Bronchial epithelial cell (primary cell): ENCODE data around the gene CRB1. TPM values are rescaled to one million over a fixed set of nuclear protein-coding genes. Genes with fewer than 3 reads are reported as not detected.
"Not testable (repeated sequence)": the region's sequence is repeated elsewhere in the genome, so short reads cannot be mapped to it uniquely, and the experiment has no call there.

Experiments
- DNase-seq: peaks from one replicate; pipeline ENCODE4 v3.0.0-alpha.2; 2010; ENCODE audit warnings: low read depth
- FAIRE-seq: peaks from 2 replicates; lab custom pipeline; 2011; peaks lifted over from hg19 to GRCh38; lab: Jason Lieb, UNC
- H3K27me3 ChIP-seq: 2 replicates; pipeline ENCODE4 v1.5.1; 2011; ENCODE audit warnings: low read length; ENCODE audit not compliant: control insufficient read depth, insufficient read depth
- H3K36me3 ChIP-seq: 2 replicates; pipeline ENCODE4 v1.5.1; 2011; ENCODE audit warnings: low read length; ENCODE audit not compliant: control insufficient read depth, insufficient read depth
- H3K4me3 ChIP-seq: 2 replicates; pipeline ENCODE4 v1.5.1; 2011; ENCODE audit warnings: mild to moderate bottlenecking, low read depth, low read length, control low read depth
- total RNA-seq: library from RNA; depleted of rRNA; stranded (reverse); fragments of >200 nt; gene quantifications from 2 replicates; pipeline ENCODE4 v1.2.1, GENCODE V29; 2014
- TF ChIP-seq, protein P1 (sequence below): IDR thresholded peaks from 2 replicates; pipeline ENCODE4 v1.5.1; 2011; ENCODE audit warnings: mild to moderate bottlenecking, moderate library complexity, low read length, control low read depth, inconsistent platforms; ENCODE audit not compliant: insufficient read depth, severe bottlenecking

CRB1 gene
- total RNA-seq, 1 donor from 2014 or later, result under 0.01 TPM

DNA sequence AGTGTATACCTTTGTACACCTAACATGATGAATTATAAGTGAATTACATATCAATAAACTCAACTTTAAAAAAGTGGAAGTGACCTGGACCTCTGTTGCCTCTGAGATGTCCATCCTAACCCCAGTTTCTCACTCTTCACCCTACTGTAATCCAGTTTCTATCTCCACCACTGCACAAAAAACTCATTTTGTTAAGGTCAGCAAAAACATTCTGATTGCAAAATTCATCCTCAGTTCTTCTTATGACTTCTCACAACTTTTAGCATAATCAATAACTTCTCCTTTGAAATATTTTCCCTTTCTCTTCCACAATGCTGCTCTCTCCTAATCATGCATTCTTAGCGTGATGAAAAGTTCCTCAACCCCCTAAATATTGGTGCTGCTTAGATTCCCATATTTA is 129.8 kb downstream of the CRB1 start:
- no peak for FAIRE-seq
- no peak for DNase-seq
- TF ChIP-seq, protein P1, sequence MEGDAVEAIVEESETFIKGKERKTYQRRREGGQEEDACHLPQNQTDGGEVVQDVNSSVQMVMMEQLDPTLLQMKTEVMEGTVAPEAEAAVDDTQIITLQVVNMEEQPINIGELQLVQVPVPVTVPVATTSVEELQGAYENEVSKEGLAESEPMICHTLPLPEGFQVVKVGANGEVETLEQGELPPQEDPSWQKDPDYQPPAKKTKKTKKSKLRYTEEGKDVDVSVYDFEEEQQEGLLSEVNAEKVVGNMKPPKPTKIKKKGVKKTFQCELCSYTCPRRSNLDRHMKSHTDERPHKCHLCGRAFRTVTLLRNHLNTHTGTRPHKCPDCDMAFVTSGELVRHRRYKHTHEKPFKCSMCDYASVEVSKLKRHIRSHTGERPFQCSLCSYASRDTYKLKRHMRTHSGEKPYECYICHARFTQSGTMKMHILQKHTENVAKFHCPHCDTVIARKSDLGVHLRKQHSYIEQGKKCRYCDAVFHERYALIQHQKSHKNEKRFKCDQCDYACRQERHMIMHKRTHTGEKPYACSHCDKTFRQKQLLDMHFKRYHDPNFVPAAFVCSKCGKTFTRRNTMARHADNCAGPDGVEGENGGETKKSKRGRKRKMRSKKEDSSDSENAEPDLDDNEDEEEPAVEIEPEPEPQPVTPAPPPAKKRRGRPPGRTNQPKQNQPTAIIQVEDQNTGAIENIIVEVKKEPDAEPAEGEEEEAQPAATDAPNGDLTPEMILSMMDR, result no peak

DNA sequence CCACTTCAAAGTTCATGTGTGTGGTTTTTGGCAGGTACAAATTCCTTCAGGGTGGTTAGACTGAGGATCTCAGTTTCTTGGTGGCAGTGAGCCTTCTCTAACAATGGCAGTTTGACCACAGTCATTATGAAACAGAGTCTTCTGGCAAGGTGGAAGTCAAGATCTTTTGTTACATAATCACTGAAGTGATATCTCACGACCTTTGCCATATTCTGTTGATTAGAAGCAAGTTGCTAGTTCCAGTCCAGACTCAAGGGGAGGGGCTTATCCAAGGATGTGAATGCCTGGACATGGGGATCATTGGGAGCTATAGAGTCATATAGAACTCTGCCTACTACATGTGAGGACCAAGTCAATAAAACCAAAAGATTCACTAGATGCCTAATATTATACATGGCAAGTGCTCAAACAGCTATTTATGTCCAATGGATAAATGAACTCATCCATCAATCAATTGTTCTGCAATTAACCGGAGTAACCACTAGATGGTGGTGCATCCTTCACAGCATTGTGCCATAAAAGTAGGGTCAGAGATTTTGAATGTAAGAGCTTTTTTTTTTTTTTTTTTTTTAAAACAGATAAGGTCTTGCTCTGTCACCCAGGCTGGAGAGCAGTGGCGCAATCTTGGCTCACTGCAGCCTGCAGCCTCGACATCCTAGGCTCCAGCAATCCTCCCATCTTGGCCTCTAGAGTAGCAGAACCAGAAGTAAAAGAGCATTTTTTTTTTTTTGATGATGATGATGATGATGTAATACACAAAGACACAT is 131.9 kb downstream of the CRB1 start:
- TF ChIP-seq, protein P1, result peak; percentile 57
- Histone ChIP-seq H3K4me3 (no peak overlapping the region), H3K27me3 (no peaks in the 10 kb centered on the region), H3K36me3 (no peaks in the 10 kb centered on the region)
- DNase-seq, result peak; percentile 74
- FAIRE-seq, result no peak

More for the DNA sequence above, 129.8 kb downstream of the CRB1 start:
- Histone ChIP-seq H3K4me3 (no peak overlapping the region), H3K36me3 (no peaks in the 10 kb centered on the region), H3K27me3 (no peaks in the 10 kb centered on the region)

DNA sequence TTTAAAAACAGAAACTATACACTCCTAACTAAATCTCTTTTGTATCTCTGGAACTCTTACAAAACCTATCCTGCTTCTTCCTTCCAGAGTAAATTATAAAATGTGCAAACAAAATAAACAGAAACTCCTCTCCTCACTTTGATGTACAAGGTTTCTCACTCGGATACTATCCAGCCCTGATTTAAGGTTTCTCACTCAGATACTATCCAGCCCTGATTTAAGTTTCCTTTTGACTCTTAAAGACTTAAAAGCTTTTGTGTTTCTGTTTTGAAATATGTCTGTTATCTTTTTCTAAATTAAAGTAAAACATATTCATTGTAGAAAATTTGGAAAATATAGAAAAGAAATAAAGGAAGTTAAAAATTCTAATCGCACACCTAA is 132.5 kb downstream of the CRB1 start:
- Histone ChIP-seq H3K36me3 (no peaks in the 10 kb centered on the region), H3K27me3 (no peaks in the 10 kb centered on the region), H3K4me3 (no peak overlapping the region)
- TF ChIP-seq, protein P1, result no peak
- no peak for FAIRE-seq
- no peak for DNase-seq

DNA sequence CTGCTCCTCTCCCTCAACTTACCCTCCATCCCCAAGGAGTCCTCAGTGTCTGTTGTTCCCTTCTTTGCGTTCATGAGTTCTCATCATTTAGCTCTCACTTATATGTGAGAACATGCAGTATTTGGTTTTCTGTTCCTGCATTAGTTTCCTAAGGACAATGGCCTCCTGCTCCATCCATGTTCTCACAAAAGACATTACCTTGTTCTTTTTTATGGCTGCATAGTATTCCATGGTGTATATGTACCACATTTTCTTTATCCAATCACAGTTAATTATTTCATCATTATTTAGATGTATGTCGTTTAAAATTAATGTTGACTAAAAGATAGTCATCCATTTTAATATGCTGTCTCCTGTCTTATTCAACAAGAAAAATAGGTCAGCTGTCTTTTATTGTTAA is 134.1 kb downstream of the CRB1 start:
- TF ChIP-seq, protein P1, result no peak
- Histone ChIP-seq H3K4me3 (no peak overlapping the region), H3K27me3 (no peaks in the 10 kb centered on the region), H3K36me3 (no peaks in the 10 kb centered on the region)
- no peak for DNase-seq
- no peak for FAIRE-seq

DNA sequence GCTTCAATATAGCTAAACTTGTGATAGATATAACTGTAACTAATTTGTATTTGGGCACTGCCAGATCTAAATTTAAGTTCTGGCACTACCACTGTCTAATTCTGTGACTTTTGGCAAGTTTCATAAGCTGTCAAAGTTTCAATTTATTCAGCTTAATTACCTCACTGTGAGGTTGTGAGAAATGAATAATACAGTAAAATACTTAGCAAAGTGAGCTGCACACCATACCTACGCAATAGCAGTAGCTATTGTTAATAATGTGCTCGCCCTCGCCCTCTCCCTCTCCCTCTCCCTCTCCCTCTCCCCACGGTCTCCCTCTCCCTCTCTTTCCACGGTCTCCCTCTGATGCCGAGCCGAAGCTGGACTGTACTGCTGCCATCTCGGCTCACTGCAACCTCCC is 136.7 kb downstream of the CRB1 start:
- not testable (repeated sequence) for FAIRE-seq, H3K4me3 ChIP-seq, DNase-seq, H3K36me3 ChIP-seq, H3K27me3 ChIP-seq

DNA sequence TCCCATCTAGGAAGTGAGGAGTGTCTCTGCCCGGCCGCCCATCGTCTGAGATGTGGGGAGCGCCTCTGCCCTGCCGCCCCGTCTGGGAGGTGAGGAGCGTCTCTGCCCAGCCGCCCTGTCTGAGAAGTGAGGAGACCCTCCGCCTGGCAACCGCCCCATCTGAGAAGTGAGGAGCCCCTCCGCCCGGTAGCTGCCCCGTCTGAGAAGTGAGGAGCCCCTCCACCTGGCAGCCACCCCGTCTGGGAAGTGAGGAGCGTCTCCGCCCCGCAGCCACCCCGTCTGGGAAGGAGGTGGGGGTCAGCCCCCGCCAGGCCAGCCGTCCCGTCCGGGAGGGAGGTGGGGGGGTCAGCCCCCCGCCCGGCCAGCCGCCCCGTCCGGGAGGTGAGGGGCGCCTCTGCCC is 137.6 kb downstream of the CRB1 start:
- H3K36me3 ChIP-seq, FAIRE-seq, H3K4me3 ChIP-seq: not testable (repeated sequence)

DNA sequence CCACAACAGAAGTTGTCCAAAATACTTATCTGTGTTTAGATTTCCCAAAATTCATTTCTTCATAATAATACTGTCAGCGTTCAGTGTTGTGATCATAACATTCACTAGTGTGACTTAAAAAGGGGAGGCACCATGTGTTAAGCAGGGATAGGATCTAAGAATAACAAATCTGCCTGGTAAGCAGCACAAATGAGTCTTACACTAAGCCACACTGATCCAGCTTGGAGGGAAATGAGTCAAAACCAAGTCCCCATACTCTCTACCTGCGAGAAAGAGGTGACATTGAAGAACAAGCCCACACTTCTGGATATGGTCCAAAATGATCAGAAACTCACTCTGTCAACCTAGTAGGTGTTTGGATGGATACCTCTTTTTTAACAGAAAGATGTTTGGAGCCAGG is 145.5 kb downstream of the CRB1 start:
- H3K4me3 ChIP-seq, result no peak overlapping the region
- no peaks in the 10 kb centered on the region for H3K36me3 ChIP-seq
- DNase-seq, result no peak
- H3K27me3 ChIP-seq, result no peaks in the 10 kb centered on the region
- TF ChIP-seq, protein P1, result no peak
- no peak for FAIRE-seq

More for the DNA sequence above, 137.6 kb downstream of the CRB1 start:
- not testable (repeated sequence) for H3K27me3 ChIP-seq, DNase-seq
